SH-SY5Y (cell line): ENCODE measurements around the gene CIB1.

Experiments used
- GATA2 ChIP-seq: IDR thresholded peaks from 2 replicates; pipeline ENCODE4 v1.6.1; 2011; ENCODE audit warnings: mild to moderate bottlenecking, low read depth, low read length
- GATA3 ChIP-seq: IDR thresholded peaks from 2 replicates; pipeline ENCODE4 v1.6.1; 2011; ENCODE audit warnings: low read depth, mild to moderate bottlenecking, low read length, moderate library complexity

- TF ChIP-seq GATA3 (no peak), GATA2 (no peak)
Observed at GRCh38 chr15:90211440-90212143, 22.1 kb downstream of the CIB1 start.
